Omental fat pad (tissue), 4 donors: ENCODE data around the gene EIF4G1. TPM values are rescaled to one million over a fixed set of nuclear protein-coding genes. Genes with fewer than 3 reads are reported as not detected.

Experiments
- ATAC-seq: fragments of 150-250 bp; one replicate; pipeline ENCODE4 v1.9.1; 2016; ENCODE audit warnings: mild to moderate bottlenecking, moderate library complexity; ENCODE audit not compliant: low FRiP score
- DNase-seq: peaks from one replicate; pipeline ENCODE4 v3.0.0-alpha.2; 2019; ENCODE audit warnings: low spot score
- CTCF ChIP-seq, 3 donors: fragments of 450-650 bp; IDR thresholded peaks; one replicate each; pipeline ENCODE4 v1.5.1; 2016 to 2017; ENCODE audit warnings: antibody characterized with exemption in 3 of 3, mild to moderate bottlenecking in 3 of 3, moderate library complexity in 2 of 3
- total RNA-seq, 4 donors: library from RNA; depleted of rRNA; stranded (reverse); fragments of >200 nt; gene quantifications; one replicate each; pipeline ENCODE4 v1.1.0, GENCODE V29; 2016

EIF4G1 gene
- total RNA-seq, 4 donors from 2014 or later: 235 to 471 (median 268) TPM

GRCh38 chr3:184305577-184305976 lies 8.8 kb upstream of the EIF4G1 start:
- TF ChIP-seq CTCF (IDR thresholded peaks at IDR 0.05): no peak
- ATAC-seq: no peak

GRCh38 chr3:184306341-184306972 lies 7.9 kb upstream of the EIF4G1 start:
- ATAC-seq: no peak
- no peak for DNase-seq

More at GRCh38 chr3:184305577-184305976, 8.8 kb upstream of the EIF4G1 start:
- DNase-seq: no peak

GRCh38 chr3:184307915-184308314 lies 6.5 kb upstream of the EIF4G1 start:
- DNase-seq (no peak), ATAC-seq (no peak)
- TF ChIP-seq CTCF (IDR thresholded peaks at IDR 0.05): no peak

More at GRCh38 chr3:184306341-184306972, 7.9 kb upstream of the EIF4G1 start:
- TF ChIP-seq CTCF (IDR thresholded peaks at IDR 0.05): no peak

GRCh38 chr3:184308744-184309143 lies 5.7 kb upstream of the EIF4G1 start:
- ATAC-seq: no peak
- TF ChIP-seq CTCF (IDR thresholded peaks at IDR 0.05): no peak
- no peak for DNase-seq

GRCh38 chr3:184311633-184312032 lies 2.8 kb upstream of the EIF4G1 start:
- no peak for ATAC-seq
- no peak for TF ChIP-seq CTCF (IDR thresholded peaks at IDR 0.05)
- no peak for DNase-seq

GRCh38 chr3:184314700-184315542 lies 515 bp downstream of the EIF4G1 start:
- TF ChIP-seq CTCF (IDR thresholded peaks at IDR 0.05): no peak
- DNase-seq (peak; percentile 65), ATAC-seq (peak; percentile 81)

GRCh38 chr3:184315543-184315867 lies 1.1 kb downstream of the EIF4G1 start:
- no peak for TF ChIP-seq CTCF (IDR thresholded peaks at IDR 0.05)
- ATAC-seq (no peak), DNase-seq (no peak)
